DOHH2 (cell line): ENCODE data around the gene GAST.
"Not testable (repeated sequence)": the region's sequence is repeated elsewhere in the genome, so short reads cannot be mapped to it uniquely, and the experiment has no call there.

Source experiments
- H3F3A ChIP-seq: fragments of 200-600 bp; sonication (generic), shearing (Covaris generic); 2 replicates; pipeline ENCODE4 v1.6.0; 2016; ENCODE audit warnings: antibody characterized with exemption, mild to moderate bottlenecking; ENCODE audit not compliant: control insufficient read depth, insufficient read depth
- H3K27ac ChIP-seq: fragments of 200-600 bp; sonication (generic); 2 replicates; pipeline ENCODE4 v1.5.1; 2014; ENCODE audit warnings: low read depth, mild to moderate bottlenecking, low read length, moderate library complexity
- H3K27me3 ChIP-seq: fragments of 200-600 bp; sonication (generic); 2 replicates; pipeline ENCODE4 v1.6.1; 2014; ENCODE audit warnings: mild to moderate bottlenecking, low read length, mixed read lengths; ENCODE audit not compliant: control insufficient read depth
- H3K36me3 ChIP-seq: fragments of 200-600 bp; sonication (generic); 2 replicates; pipeline ENCODE4 v1.6.1; 2014; ENCODE audit warnings: mild to moderate bottlenecking, low read length, moderate library complexity, mixed read lengths; ENCODE audit not compliant: control insufficient read depth
- H3K4me1 ChIP-seq: fragments of 200-600 bp; sonication (generic); 2 replicates; pipeline ENCODE4 v1.6.1; 2014; ENCODE audit warnings: mild to moderate bottlenecking, low read length, mixed read lengths; ENCODE audit not compliant: control insufficient read depth
- H3K4me2 ChIP-seq: fragments of 200-600 bp; sonication (generic); 2 replicates; pipeline ENCODE4 v1.6.0; 2014; ENCODE audit warnings: mild to moderate bottlenecking, low read length, moderate library complexity
- H3K4me3 ChIP-seq: fragments of 200-600 bp; sonication (generic); 2 replicates; pipeline ENCODE4 v1.5.1; 2014; ENCODE audit warnings: mild to moderate bottlenecking, low read length, mixed read lengths
- H3K79me2 ChIP-seq: fragments of 200-600 bp; sonication (generic); 2 replicates; pipeline ENCODE4 v1.6.1; 2014; ENCODE audit warnings: mild to moderate bottlenecking, low read length, mixed read lengths; ENCODE audit not compliant: control insufficient read depth
- H3K9me2 ChIP-seq: fragments of 200-600 bp; sonication (generic); replicated peaks from 2 replicates; pipeline ENCODE4 v1.6.1; 2014; ENCODE audit warnings: mild to moderate bottlenecking, low read length, mixed read lengths; ENCODE audit not compliant: control insufficient read depth
- H3K9me3 ChIP-seq: fragments of 200-600 bp; sonication (generic); 2 replicates; pipeline ENCODE4 v1.6.1; 2014; ENCODE audit warnings: antibody characterized with exemption, low read length, mixed read lengths; ENCODE audit not compliant: control insufficient read depth, insufficient read depth
- H4K20me1 ChIP-seq: fragments of 200-600 bp; sonication (generic); 2 replicates; pipeline ENCODE4 v1.6.0; 2014; ENCODE audit warnings: low read depth, mild to moderate bottlenecking, antibody characterized with exemption, low read length, moderate library complexity; ENCODE audit not compliant: control insufficient read depth, insufficient read depth
- CTCF ChIP-seq: fragments of 200-600 bp; sonication (generic); IDR thresholded peaks from one replicate; pipeline ENCODE4 v1.5.1; 2014; ENCODE audit warnings: antibody characterized with exemption, mild to moderate bottlenecking, low read depth, low read length; ENCODE audit not compliant: poor library complexity, severe bottlenecking
- EZH2phosphoT487 ChIP-seq: fragments of 200-600 bp; sonication (generic); IDR thresholded peaks from 2 replicates; pipeline ENCODE4 v1.6.1; 2017; ENCODE audit warnings: borderline replicate concordance, mild to moderate bottlenecking, antibody characterized with exemption, low read length, moderate library complexity, mixed read lengths

The GAST gene

GRCh38 chr17:41666708-41667279, 45.3 kb upstream of the GAST start:
- Histone ChIP-seq H3K27ac (peak overlapping the region; percentile 78), H3K9me3 (no peaks in the 10 kb centered on the region), H3K79me2 (no peaks in the 10 kb centered on the region), H3K4me1 (peaks cover 35% of the 10 kb centered on the region), H3K4me2 (peak overlapping the region; percentile 77), H4K20me1 (no peaks in the 10 kb centered on the region), H3K27me3 (no peaks in the 10 kb centered on the region), H3K4me3 (peak overlapping the region; percentile 72), H3F3A (no peaks in the 10 kb centered on the region; the same call in 1 of the 2 replicates), H3K36me3 (no peaks in the 10 kb centered on the region), H3K9me2 (no peaks in the 10 kb centered on the region)
- TF ChIP-seq CTCF (peak; percentile 94), EZH2phosphoT487 (no peak)

GRCh38 chr17:41667280-41668041, 44.7 kb upstream of the GAST start:
- Histone ChIP-seq H3K36me3 (no peaks in the 10 kb centered on the region), H3K4me3 (peak overlapping the region; percentile 72), H3K9me2 (no peaks in the 10 kb centered on the region), H3F3A (no peaks in the 10 kb centered on the region; the same call in 1 of the 2 replicates), H3K27ac (peak overlapping the region; percentile 78), H4K20me1 (no peaks in the 10 kb centered on the region), H3K4me2 (peak overlapping the region; percentile 77), H3K79me2 (no peaks in the 10 kb centered on the region), H3K9me3 (no peaks in the 10 kb centered on the region), H3K4me1 (peaks cover 32% of the 10 kb centered on the region), H3K27me3 (no peaks in the 10 kb centered on the region)
- TF ChIP-seq CTCF (peak; percentile 23), EZH2phosphoT487 (no peak)

- Histone ChIP-seq H3K36me3 (no peaks in the 10 kb centered on the region), H3K4me3 (no peak overlapping the region), H3K79me2 (no peaks in the 10 kb centered on the region), H3K27me3 (peaks cover 13% of the 10 kb centered on the region), H3K27ac (no peak overlapping the region), H3K9me3 (no peaks in the 10 kb centered on the region), H4K20me1 (no peaks in the 10 kb centered on the region), H3K4me2 (no peak overlapping the region), H3F3A (no peaks in the 10 kb centered on the region), H3K4me1 (peaks cover 12% of the 10 kb centered on the region), H3K9me2 (no peaks in the 10 kb centered on the region)
- TF ChIP-seq CTCF (no peak), EZH2phosphoT487 (no peak)
Observed at GRCh38 chr17:41672153-41672552, 40.0 kb upstream of the GAST start.

- H3K27ac ChIP-seq, H3K9me3 ChIP-seq, H3K4me1 ChIP-seq, H3K79me2 ChIP-seq, H3K36me3 ChIP-seq, H3K4me3 ChIP-seq, H3K9me2 ChIP-seq, H3K4me2 ChIP-seq, H4K20me1 ChIP-seq, H3F3A ChIP-seq: not testable (repeated sequence)
- peaks cover 22% of the 10 kb centered on the region for H3K27me3 ChIP-seq
Observed at GRCh38 chr17:41675157-41676057, 36.7 kb upstream of the GAST start.
